ENCODE results near the gene RIN1.

The RIN1 gene

DNA sequence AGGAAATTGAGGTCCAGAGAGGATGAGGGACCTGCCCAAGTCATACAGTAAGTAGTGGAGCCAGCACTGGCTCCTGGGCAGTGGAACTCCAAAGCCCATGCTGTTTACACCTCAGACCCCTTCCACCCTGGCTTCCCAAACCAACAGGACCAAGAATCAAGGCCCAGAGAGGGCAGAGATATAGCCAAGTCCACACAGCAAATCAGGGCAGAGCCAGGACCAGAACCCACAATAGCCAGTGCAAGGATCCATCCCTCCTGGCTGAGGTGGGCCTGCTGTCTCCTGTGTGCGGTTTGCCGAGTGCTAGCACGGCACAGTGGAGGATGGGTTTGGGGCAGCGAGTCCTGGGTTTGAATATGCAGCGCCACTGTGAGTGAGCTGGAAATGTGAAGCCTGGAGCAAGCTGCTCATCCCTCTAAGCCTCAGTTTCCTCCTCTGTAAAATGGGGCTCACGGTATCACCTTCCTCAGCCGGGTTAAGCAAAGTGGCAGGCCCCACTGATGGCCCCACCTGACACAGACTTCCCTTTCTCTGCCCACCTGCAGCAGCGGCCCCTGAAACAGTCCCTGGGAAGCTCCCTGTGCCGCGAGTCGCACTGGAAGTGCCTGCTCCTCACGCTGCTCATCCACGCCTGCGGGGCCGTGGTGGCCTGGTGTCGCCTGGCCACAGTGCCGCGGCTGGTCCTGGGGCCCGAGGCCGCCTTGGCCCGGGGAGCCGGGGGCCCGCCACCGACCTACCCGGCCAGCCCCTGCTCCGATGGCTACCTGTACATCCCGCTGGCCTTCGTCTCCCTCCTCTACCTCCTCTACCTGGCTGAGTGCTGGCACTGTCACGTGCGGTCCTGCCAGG lies 42.2 kb downstream of the RIN1 start:
- Histone ChIP-seq H3K4me2 (ENCODE audit: low read depth, low read length, poor library complexity, severe bottlenecking) (no peak overlapping the region), H3K79me2 (ENCODE audit: insufficient read depth, low read length) (no peaks in the 10 kb centered on the region), H2AFZ (ENCODE audit: low read length) (no peak overlapping the region), H4K20me1 (ENCODE audit: insufficient read depth, low read length, poor library complexity, severe bottlenecking) (no peaks in the 10 kb centered on the region), H3K4me3 (ENCODE audit: low read length, poor library complexity, severe bottlenecking) (no peak overlapping the region), H3K9me3 (ENCODE audit: insufficient read depth, low read depth, low read length) (no peaks in the 10 kb centered on the region), H3K9me2 (replicated peaks; ENCODE audit: low read depth, low read length) (no peaks in the 10 kb centered on the region), H3F3A (ENCODE audit: low read depth) (no peaks in the 10 kb centered on the region), H3K9ac (ENCODE audit: low read depth, low read length, poor library complexity, severe bottlenecking) (no peak overlapping the region), H3K4me1 (ENCODE audit: insufficient read depth, low read length, poor library complexity, severe bottlenecking) (peaks cover 11% of the 10 kb centered on the region), H3K36me3 (ENCODE audit: insufficient read depth, low read length) (no peaks in the 10 kb centered on the region), H3K27me3 (ENCODE audit: insufficient read depth, low read length, poor library complexity, severe bottlenecking) (no peaks in the 10 kb centered on the region)
- TF ChIP-seq, protein P1, sequence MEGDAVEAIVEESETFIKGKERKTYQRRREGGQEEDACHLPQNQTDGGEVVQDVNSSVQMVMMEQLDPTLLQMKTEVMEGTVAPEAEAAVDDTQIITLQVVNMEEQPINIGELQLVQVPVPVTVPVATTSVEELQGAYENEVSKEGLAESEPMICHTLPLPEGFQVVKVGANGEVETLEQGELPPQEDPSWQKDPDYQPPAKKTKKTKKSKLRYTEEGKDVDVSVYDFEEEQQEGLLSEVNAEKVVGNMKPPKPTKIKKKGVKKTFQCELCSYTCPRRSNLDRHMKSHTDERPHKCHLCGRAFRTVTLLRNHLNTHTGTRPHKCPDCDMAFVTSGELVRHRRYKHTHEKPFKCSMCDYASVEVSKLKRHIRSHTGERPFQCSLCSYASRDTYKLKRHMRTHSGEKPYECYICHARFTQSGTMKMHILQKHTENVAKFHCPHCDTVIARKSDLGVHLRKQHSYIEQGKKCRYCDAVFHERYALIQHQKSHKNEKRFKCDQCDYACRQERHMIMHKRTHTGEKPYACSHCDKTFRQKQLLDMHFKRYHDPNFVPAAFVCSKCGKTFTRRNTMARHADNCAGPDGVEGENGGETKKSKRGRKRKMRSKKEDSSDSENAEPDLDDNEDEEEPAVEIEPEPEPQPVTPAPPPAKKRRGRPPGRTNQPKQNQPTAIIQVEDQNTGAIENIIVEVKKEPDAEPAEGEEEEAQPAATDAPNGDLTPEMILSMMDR (conservative IDR thresholded peaks at IDR 0.05; ENCODE audit: low read length), result no peak
- TF ChIP-seq EZH2phosphoT487 (IDR thresholded peaks at IDR 0.05; ENCODE audit: borderline replicate concordance), result no peak

DNA sequence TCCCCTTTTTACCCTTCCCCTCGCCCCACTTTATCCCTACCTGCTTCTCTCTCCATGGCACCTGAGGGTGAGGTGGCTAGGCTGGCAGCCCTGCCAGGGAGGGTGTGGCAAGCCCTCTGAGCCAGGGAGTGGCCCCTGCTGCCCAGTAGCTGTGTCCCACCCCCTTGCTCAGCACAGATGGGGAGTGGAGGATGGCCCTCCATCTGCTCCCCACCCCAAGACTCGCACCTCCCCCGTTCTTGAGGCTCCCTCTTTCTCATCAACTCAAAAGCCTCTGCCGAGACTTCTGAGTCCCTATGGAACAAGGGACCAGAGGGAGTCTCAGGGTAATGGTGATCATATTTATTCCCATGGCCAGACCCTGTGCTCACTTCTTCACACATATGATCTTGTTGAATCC lies 42.9 kb downstream of the RIN1 start:
- Histone ChIP-seq H3K4me3 (ENCODE audit: low read length, poor library complexity, severe bottlenecking) (no peak overlapping the region), H2AFZ (ENCODE audit: low read length) (no peak overlapping the region), H3K9me2 (replicated peaks; ENCODE audit: low read depth, low read length) (no peaks in the 10 kb centered on the region), H3K27me3 (ENCODE audit: insufficient read depth, low read length, poor library complexity, severe bottlenecking) (no peaks in the 10 kb centered on the region), H3K4me2 (ENCODE audit: low read depth, low read length, poor library complexity, severe bottlenecking) (no peak overlapping the region), H3K4me1 (ENCODE audit: insufficient read depth, low read length, poor library complexity, severe bottlenecking) (peaks cover 12% of the 10 kb centered on the region), H3K9ac (ENCODE audit: low read depth, low read length, poor library complexity, severe bottlenecking) (no peak overlapping the region), H3F3A (ENCODE audit: low read depth) (no peaks in the 10 kb centered on the region), H3K79me2 (ENCODE audit: insufficient read depth, low read length) (peaks cover 3% of the 10 kb centered on the region), H3K9me3 (ENCODE audit: insufficient read depth, low read depth, low read length) (no peaks in the 10 kb centered on the region), H4K20me1 (ENCODE audit: insufficient read depth, low read length, poor library complexity, severe bottlenecking) (no peaks in the 10 kb centered on the region), H3K36me3 (ENCODE audit: insufficient read depth, low read length) (no peaks in the 10 kb centered on the region)
- no peak for TF ChIP-seq EZH2phosphoT487 (IDR thresholded peaks at IDR 0.05; ENCODE audit: borderline replicate concordance)
- TF ChIP-seq, protein P1 (conservative IDR thresholded peaks at IDR 0.05; ENCODE audit: low read length), result no peak

DNA sequence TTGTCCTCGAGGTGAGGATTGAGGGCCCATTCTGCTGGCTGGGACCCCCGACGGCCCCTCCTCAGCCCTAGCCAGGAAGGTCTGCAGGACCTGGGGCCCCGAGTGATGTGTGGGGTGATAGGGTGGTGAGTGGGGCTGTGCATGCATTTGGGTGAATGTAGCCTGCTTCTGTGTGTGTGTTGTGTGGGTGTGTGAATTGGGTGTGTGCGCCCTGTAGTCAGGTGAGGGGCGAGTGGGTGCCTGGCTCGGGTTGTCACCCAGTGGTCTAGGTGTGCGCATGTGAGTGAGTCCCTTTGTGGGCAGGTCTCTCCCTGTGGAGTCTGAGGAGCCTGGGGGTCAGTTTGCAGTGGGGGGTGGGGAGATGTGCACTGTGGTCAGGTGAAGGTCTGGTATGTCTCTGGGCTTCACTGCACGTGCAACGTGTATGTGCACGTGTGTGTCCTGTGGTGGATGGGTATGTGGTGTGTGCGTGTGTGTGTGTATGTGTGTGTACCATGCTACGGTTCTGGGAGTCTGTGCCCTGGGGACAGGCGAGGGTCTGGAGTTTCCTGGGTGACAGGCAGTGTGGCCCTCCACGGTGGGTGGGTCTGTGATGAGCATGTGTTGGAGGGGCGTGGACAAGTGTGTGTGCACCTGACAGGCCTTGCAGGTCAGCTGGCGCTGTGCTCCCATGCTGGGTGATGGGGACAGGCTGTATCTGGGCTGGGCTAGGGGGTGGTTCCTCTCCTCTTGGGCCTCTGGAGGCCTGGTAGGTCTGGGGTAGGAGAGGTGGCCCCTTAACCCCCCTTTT lies 43.5 kb downstream of the RIN1 start:
- Histone ChIP-seq H3K4me1 (ENCODE audit: insufficient read depth, low read length, poor library complexity, severe bottlenecking) (peaks cover 19% of the 10 kb centered on the region), H2AFZ (ENCODE audit: low read length) (no peak overlapping the region), H3K4me3 (ENCODE audit: low read length, poor library complexity, severe bottlenecking) (no peak overlapping the region), H3K36me3 (ENCODE audit: insufficient read depth, low read length) (no peaks in the 10 kb centered on the region), H3K79me2 (ENCODE audit: insufficient read depth, low read length) (peaks cover 9% of the 10 kb centered on the region), H3K9ac (ENCODE audit: low read depth, low read length, poor library complexity, severe bottlenecking) (no peak overlapping the region), H3F3A (ENCODE audit: low read depth) (no peaks in the 10 kb centered on the region), H3K9me2 (replicated peaks; ENCODE audit: low read depth, low read length) (no peaks in the 10 kb centered on the region), H3K27me3 (ENCODE audit: insufficient read depth, low read length, poor library complexity, severe bottlenecking) (no peaks in the 10 kb centered on the region), H3K4me2 (ENCODE audit: low read depth, low read length, poor library complexity, severe bottlenecking) (no peak overlapping the region), H4K20me1 (ENCODE audit: insufficient read depth, low read length, poor library complexity, severe bottlenecking) (no peaks in the 10 kb centered on the region), H3K9me3 (ENCODE audit: insufficient read depth, low read depth, low read length) (no peaks in the 10 kb centered on the region)
- no peak for TF ChIP-seq EZH2phosphoT487 (IDR thresholded peaks at IDR 0.05; ENCODE audit: borderline replicate concordance)
- TF ChIP-seq, protein P1 (conservative IDR thresholded peaks at IDR 0.05; ENCODE audit: low read length), result no peak

Data from Loucy (cell line).